ENCODE results near the gene SERTAD2.

DNA sequence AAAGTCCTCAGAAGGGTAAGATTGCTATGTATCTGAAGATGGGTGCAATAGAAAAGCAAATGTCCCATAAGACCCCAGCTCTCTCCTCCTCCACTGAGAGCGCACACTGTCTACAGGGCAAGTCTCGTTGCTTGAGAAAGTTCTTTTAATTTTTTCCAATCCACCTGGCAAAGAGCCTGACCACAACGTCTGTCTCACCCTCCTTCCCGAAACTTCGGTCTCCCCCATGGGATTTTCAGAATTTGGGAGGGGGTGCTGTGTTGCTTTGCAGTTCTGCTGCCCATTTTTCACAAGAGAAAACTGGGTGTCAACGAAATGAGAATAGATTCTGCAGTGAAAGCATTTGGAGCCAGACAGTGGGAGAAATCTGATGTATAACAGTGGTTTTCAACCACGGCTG is 40.4 kb downstream of the SERTAD2 start:
- TF ChIP-seq POLR2A (IDR thresholded peaks at IDR 0.05) = no peak
- TF ChIP-seq, protein P1, sequence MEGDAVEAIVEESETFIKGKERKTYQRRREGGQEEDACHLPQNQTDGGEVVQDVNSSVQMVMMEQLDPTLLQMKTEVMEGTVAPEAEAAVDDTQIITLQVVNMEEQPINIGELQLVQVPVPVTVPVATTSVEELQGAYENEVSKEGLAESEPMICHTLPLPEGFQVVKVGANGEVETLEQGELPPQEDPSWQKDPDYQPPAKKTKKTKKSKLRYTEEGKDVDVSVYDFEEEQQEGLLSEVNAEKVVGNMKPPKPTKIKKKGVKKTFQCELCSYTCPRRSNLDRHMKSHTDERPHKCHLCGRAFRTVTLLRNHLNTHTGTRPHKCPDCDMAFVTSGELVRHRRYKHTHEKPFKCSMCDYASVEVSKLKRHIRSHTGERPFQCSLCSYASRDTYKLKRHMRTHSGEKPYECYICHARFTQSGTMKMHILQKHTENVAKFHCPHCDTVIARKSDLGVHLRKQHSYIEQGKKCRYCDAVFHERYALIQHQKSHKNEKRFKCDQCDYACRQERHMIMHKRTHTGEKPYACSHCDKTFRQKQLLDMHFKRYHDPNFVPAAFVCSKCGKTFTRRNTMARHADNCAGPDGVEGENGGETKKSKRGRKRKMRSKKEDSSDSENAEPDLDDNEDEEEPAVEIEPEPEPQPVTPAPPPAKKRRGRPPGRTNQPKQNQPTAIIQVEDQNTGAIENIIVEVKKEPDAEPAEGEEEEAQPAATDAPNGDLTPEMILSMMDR (IDR thresholded peaks at IDR 0.05) = no peak
